Stimulated activated CD4-positive, alpha-beta T cell treated with anti-CD3 and anti-CD28 coated beads, Interleukin-12 subunit alpha, Interleukin-12 subunit beta, amount 100 ng/mL, for 48 hours (primary cell): Measurements from ENCODE around the gene MAPK8.

ENCODE experiments used
- DNase-seq, 3 donors: peaks; one replicate each; pipeline ENCODE4 v3.0.0-alpha.2; 2020; ENCODE audit warnings: low read depth in 2 of 3, low spot score in 1 of 3

MAPK8 gene

DNA sequence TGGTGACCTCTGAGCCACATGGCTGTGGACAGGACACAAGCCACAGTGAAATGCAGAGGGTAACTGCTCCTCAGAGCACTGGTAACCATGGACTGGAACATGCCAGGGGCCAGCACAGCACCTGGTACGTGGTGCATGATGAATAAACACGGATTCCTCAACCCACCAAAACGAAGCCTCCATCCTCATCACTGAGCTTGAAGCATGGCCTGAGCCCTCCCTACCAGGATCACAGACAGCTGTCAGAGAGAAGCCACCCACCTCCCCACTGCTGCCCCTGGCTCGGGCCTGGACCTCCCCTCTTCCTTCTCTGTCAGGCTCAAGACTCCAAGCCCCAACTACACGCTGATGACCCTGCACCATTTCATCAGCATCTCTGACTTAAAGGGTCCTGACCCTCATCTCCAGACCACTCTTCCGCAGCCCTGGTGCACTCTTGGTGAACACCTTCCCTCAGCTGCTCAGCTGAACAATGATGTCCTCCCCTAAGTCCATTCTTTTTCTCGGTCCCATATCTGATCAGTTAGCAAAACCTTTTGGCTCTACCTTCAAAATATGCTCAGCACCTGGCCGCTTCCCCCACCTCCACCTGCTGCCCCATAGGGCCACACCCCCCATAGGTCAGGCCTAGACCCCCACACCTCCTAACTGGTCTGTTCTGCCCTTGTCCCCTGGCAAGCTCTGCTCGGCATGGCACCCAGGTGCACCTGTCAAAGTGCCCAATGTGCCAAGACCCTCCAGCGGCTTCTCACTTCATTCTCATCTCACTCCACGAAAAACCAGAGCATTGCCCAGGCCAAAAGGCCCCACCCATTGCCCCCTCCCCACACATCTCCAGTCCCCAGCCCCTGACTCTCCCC, 141.1 kb downstream of the MAPK8 start:
- DNase-seq, result no peak

DNA sequence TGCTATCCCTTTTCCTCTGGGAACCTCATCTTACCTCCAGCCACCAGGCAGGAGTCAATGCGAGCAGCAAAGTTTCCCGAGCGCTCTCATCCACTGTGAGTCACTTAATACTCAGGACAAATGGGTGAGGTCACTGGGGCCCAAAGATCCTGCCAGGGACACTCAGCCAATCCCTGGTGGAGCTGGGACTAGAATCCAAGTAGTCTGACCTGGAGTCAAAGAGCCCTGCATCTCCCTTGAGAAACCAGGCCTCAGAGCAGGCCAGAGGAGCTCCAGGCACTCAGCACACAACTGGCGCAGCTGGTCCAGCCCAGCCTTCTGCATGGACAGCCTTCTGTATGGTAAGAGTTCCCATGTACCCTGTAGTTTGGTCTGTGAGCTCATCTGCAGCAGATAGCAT, 142.3 kb downstream of the MAPK8 start:
- DNase-seq, result no peak

DNA sequence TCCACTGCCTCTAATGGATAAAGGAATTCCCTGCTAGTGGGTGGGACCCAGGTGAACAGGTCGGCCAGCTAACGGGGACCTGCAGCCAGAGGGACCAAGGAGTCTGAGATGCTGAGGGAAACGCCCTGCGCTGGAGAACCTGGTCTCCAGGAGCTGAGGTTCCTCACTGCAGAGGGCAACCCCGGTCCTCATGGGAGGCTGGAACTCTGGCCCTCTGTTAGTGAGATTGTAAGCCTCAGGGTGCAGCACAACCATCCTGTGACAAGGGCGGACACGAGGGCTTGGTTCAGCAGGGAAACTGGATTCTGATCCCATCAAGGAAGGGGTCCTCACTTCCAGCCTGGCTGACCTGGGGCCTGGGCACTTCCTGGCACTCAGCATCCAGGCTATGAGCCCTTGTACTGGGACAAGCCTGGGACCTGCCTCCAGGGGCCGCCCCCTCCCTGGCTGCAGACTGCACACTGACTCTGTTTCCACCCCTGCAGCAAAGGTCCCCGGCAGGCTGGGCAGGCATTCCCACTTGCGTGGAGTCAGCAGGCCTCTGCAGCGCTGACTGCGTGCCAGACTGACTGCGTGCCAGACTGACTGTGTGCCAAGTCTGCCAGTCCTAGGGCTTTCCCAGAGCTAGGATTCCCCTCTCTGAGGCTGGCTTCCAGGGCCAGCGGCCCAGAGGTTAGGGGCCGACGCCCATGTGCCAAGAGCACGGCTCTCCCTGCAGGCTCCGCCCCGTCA, 143.2 kb downstream of the MAPK8 start:
- DNase-seq, result no peak

DNA sequence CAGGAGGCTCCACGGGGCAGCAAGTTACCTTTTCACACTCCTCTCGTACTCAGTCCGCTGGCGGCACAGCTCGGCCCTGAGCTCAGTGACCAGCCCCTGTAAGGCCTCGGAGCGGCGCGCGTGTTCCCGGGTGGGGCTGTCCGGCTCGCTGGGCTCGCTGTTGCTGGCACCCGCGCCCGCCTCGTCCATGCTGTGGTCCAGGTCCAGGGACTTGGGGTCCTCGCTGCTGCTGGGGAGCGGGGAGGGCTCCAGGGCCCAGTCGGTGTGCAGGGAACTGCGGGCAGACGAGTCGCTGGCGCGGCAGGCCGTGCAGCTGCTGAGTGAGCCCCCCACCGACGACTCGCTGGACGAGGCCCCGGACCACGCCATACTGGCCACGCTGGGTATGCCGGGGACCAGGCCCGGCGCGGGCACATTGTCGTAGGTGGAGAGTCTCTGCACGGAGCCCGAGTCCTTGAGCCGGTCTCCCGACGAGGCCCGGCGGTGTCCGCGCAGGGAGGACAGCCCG, 143.8 kb downstream of the MAPK8 start:
- DNase-seq, result no peak

DNA sequence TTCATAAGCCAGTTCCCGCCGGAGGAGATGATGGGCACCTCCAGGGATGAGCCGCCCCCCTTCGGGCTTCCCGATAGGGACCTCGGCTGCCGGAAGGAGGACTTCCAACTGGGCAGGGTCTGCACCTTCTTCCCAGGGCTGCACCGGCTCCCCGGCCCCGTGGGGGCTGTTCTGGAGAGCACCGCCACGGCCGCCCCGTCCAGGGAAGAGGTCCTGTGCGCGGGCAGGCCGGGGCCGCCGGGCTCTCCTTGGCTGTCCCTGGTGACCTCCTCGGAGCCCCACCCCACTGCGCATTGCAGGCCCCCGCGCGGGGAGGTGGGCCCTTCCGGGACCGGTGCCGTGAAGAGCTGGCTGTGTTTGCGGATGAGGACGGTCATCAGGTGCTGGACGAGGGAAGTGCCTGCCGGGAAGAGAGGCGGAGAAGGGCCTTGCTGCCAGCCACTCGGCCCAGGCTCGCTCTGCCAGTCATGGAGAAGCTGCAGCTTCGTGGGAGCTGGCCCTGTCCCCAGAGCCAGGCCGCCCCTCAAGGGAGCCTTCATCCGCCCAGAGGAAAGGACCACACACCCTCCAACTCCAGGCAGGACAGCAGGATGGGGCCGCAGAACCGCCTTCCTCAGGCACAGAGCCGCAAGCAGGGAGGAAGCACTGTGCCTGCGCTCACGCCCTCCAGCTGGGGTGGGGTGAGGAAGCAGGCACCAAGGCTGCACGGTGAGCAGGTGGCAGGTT, 144.4 kb downstream of the MAPK8 start:
- DNase-seq, result no peak

DNA sequence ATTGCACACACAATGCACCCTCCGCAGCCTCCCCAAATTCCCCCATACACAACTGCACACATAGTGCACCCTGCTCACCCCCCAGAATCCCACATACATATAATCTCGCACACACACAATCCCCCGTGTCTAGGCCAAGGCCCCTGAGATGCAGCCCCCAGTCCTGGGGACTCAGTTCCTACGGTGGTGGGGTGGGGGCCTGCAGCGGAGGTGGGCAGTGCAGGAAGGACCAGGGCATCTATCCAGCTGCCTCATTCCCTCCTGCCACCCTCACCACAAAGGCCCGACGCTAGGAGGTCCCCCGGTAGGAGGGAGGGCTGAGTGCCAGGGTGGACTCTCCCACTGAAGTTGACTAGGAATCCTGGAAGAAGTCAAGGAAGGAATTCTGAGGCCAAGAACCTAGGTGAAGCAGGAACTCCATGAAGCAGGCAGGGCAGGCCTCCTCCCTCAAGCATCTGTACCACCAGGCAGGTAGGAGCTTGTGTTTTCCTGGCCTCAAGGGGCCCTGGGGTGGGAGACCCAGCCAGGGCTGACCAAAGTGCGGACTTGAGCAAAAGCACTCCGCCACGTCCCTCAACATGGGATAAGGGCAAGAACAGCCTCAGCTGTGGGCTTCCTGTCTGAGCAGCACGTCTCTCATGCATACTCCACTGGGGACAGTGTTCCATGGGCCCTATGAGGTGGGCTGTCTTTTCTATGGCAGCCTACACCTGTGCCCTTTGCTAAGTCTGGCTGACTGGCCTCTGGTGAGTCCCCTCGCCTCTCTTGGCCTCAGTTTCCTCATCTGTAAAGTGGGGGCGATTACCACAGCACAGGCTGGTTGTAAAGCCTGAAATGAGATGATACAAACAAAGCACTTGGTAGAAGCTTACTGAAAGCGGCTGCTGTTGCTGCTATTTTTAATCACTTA, 145.7 kb downstream of the MAPK8 start:
- DNase-seq, result no peak

DNA sequence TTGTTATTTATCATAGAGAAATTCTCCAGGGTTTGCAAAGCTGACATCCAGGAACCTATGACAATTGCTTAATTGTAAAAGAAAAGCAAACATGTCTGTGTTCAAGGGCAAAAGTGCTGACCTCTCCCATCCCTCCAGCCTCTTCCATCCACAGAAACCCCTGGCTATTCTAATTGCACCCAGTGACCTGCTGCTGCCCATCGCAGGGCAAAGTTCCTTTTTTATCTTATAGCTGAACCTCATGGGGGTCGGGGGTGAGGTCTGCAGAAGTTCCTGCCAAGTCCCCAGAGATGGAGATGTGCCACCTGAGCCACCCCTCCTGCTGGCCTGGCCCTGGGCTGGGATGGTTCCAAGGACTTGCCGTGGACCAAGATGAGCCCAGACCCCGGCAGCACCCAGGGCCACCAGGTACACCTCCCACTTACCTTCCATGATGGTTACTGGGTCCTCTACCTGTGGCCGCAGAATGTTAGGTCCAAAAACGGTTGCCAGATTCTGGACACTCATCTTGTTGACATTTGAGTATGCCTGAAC, 146.5 kb downstream of the MAPK8 start:
- no peak for DNase-seq

DNA sequence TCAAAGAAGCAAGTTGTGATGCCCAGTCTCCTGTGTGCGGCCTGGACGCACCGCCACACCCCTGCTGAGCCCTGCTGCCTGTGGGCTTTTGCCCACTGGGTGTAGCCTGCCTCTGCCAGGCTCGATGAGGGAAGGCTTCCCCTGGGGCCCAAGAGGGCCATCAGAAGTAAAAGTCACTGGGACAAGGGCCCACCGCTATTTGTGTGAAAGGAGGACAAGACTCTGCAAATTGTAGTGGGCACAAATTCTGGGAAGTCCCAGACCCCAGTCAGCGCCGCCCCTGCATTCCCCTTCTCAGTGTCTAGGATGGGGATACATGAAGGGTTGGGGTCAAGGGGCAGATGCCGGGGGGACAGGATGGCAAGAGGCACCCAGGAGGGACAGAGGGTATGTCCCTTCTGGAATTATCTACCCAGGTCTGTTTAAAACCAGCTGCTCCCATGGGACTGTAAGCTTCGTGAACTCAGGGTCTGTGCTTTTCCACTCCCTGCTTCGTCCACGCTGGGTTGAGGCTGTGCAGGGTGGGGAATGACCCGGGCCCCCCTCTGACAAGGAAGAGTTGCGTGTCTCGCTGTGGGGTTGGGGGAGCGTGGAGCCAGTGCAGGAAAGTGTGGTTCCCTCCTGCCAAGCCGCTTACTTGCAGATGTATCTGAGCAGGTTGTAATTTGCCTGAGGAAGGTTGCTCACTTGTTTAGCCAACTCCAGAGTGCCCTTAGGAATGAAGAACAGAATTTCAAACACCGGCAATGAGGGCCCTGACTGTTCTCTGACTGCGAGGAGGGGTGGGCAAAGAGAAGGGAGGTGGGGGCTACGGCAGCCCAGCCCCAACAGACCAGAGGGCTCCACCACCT, 147.2 kb downstream of the MAPK8 start:
- DNase-seq, result no peak

DNA sequence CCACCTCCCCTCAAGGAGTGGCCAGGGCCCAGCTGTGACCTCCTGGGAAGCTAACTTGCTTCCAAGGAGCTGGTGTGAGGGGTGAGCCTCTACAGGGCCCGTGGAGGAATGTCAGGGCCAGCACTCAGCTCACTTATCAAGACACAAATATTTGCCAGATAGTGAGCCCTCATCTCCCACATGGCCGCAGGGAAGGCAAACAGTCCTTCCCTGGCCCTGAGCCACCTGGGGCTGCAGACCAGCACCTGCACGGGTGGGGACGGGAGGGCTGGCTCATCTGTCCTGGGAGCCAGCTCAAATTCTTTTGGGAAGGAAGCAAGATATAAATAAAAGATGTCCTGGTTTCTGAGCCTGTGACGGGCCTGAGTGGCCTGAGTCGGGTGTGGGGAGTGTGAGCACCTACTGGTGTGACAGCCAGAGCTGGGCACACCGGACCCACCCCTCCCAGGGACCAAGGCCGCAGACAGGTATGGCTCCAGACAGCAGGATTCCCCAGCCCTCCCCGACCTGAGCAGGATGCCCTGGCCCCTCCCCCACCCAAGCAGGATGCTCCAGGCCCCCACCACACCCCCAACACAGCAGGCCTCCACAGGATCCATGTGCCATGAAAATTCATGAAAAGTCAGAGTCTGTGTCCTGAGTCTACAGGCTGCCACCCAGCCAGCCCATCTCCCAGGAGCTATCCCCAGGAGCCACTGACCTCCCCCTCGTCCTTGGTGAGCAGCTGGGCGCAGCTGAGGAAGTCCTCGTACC, 148.0 kb downstream of the MAPK8 start:
- DNase-seq, result no peak

DNA sequence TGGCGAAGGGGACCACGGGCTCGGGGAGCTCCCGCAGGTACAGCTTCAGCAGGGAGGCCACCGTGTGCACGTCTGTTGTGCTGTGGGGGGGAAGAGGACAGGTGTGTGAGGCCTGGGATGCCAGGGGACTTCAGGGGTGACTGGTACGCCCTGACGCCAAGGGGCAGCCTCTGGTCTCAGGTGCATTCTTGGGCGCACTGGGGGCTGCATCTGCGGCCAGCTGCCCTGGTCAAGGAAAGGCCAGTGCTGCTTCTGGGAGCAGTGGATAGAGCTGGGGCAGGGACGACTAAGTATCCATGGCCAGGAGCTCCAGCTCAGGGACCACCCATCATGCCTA, 148.5 kb downstream of the MAPK8 start:
- DNase-seq, result no peak

DNA sequence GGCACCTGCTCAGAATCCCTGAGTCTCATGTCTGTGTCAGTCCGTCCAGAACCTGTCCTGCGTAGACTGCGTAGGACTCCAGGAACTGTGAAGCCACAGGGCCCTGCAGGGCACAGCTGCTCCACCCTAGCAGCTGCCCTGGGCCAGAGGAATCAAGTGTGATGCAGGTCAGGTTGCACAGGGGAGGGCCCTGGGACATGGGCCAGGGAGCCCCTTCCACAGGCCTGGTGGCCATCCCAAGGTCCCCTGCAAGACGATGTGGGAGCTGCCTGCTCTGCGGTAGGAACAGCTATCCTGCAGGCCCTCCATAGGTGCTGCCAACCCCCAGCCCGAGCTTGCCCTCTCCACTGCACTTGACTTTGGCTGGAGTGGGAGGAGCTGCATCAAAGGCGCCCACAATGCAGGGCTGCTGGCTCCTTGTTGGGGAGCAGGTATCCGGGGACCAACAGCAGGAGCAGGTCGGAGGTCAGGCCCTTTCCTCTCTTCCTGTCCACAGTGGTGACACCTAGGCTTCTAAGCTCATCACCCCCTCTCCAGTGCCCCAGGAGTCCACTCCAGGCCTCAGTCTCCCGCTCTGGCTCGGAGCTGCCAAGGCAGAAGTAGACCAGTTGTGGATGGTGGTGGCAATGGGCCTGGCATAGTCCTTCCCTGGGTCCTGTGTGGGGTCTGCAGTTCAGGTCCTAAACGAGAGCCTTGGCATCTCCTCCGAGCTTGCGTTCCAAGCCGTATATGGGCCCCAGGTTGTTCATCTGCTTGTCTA, 149.1 kb downstream of the MAPK8 start:
- no peak for DNase-seq

DNA sequence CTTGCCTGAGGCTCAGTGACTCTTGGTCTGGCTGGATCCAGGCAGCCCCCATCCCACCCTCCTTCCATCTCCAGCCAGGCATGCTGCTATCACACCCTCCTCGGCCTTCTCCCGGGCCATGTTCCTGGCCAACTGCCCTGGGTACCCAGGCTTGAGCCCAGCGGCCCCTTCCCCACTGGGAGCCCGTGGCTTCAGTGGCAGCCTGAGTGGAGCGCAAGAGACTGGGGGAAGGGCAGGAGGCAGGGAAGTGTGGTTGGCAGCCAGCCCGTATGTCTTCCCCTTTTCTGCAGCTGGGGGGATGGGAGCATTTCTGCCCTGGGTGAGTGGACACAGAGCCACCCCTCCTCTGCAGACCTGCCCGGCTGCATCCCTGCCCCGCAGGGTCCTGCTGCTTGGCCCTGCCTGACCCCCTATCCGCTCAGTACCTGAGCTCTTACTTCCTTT, 149.9 kb downstream of the MAPK8 start:
- DNase-seq, result no peak

DNA sequence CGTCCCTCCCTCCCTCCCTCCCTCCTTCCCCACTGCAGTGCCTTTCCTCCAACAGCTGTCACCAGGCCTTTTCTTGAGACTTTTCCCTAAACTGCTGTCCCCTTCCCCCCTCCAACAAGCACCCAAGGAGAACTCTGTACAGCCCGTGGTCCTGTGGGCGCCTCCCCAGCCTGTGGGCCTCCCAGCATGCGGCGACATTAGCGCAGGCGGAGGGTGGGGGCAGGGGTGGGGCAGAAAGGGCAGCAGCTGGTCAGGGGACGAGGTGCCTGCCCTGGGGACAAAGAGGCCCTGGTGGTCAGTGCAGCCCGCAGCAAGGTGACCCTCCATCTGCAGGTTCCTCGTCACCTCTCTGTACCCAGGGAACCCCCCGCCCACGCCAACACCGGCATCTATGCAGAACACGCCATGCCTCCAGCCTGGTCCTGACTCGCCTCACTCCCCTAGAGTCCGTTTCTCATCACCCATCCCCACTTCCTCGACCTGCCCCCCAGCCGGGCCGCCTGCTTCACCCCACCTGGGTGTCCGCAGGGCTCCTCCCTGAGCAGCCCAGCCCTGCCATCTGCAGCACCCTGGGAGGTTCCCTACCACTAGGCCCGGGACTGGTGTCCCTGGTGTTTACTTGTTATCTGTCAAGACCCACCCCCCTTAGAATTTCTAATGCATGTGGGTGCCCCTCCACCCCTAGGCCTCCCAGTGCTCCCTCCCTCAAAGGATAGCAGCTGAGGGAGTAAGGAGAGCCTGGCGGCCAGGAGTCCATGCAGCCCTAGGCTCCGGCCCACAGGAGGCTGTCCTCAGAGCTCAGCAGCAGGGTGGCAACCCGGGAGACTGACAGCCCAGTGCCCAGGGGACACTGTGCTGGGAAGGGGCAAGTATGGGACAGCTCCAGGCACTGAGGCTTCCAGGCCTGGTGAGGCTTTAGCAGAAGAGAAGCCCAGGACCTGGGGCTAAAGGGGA, 150.6 kb downstream of the MAPK8 start:
- DNase-seq, result no peak

DNA sequence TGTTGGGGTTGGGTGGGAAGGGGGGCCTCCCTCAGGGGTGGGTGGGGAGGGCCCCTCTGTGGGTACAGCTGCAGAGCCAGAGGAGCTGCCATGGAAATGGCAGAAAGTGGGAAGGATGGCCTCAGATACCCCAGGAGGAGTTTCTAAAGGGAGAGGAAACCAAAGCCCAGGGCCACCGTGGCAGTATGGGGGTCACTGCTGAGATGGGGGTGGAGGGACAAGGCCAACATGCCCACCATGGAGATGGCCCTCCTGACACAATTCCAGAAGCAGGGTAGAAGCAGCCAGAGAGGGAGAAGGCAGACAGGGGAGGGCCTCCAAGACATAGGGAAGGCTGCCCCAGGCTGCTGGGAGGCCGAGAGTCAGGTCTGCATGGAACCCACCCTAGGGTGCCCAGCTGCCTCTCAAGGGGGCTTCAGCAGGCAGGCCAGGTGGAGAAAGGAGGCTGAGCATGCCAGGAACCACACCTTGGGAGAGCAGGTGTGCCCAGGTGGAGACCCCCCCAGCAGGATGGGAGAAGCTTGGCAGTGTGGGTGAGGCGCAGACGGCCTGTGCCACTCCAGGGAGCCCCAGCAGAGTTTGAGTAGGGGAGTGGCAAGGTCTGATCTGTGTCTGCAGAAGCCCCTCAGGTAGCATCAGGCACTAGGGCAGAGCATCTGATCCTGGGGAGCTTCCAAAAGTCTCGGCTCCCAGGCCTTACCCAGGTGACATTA, 151.6 kb downstream of the MAPK8 start:
- DNase-seq, result no peak

DNA sequence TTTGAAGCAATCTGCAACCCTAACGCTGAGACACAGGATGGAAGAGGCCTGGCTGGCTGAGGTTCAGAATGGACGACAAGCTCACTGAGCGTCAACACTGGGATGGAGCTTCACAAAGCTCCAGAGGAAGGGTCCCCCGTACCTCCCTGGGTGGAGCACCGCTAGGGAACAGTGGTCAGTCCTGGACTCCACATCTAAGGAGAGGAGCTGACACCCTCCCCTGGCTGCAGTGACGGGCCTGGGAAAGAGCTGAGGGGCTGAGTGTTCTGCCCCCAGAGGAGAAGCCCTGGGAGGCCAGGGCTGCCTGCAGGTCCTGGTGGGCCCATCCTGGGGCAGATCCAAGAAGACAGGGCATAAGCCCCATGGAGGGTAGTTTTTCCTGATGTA, 152.2 kb downstream of the MAPK8 start:
- no peak for DNase-seq
